ENCODE results near the gene RP2. TPM values are rescaled to one million over a fixed set of nuclear protein-coding genes. Genes with fewer than 3 reads are reported as not detected.

The RP2 gene
- polyA plus RNA-seq, 2 of the 4 experiments (the other 2 are of a cell fraction) = 14.0 to 14.8 TPM

- peak; percentile 94 for FAIRE-seq
- no peak for ATAC-seq
- no peak for DNase-seq (ENCODE audit: low read depth in 1 of 2, low spot score in 1 of 2)
- 88% methylated on average over 1 of the region's 1 CpG for WGBS (ENCODE audit: missing lambda C conversion rate)
- Histone ChIP-seq H3K4me1 (peaks cover 32% of the 10 kb centered on the region), H3K4me2 (peak overlapping the region; percentile 94), H3K9me3 (no peaks in the 10 kb centered on the region), H3K4me3 (peak overlapping the region; percentile 74; the same call in 2 of the 3 replicates), H3K27ac (0 out of 6 replicates have a peak overlapping the region, but pooled peaks of 1 of the 2 experiments have one; percentile 32)
- ChIA-PET CTCF (interaction anchor here (0.9 to 2.2 kb wide), 4 partner anchors 11 to 192 kb away, joined by 3 to 11 read pairs (median 4); no protein-coding TSS in a partner anchor), POLR2A (no interaction called here)
- no peak for TF ChIP-seq FOSL2 (IDR thresholded peaks at IDR 0.05)
- TF ChIP-seq FOSL2 (CRISPR knock-in tag; IDR thresholded peaks at IDR 0.05) = peak; percentile 36; the same call in 1 of the 2 replicates
- no peak for TF ChIP-seq ZNF302 (CRISPR knock-in tag; IDR thresholded peaks at IDR 0.05)
- TF ChIP-seq POLR2AphosphoS2 (conservative IDR thresholded peaks at IDR 0.05; ENCODE audit: low read length) = no peak
- TF ChIP-seq BHLHE40 (IDR thresholded peaks at IDR 0.05; ENCODE audit: low read depth, low read length) = no peak
- no peak for TF ChIP-seq HEYL (CRISPR knock-in tag; IDR thresholded peaks at IDR 0.05)
Observed at GRCh38 chrX:46838974-46839480, 2.2 kb downstream of the RP2 start.

GRCh38 chrX:46840946-46841345 is 4.1 kb downstream of the RP2 start:
- TF ChIP-seq ZNF302 (CRISPR knock-in tag; IDR thresholded peaks at IDR 0.05) (no peak), NR3C1 (IDR thresholded peaks at IDR 0.05) (no peak), EP300 (IDR thresholded peaks at IDR 0.05) (no peak), ZSCAN20 (CRISPR knock-in tag; IDR thresholded peaks at IDR 0.05) (no peak), CBX2 (IDR thresholded peaks at IDR 0.05; ENCODE audit: borderline replicate concordance, low read depth) (no peak), ZC3H11A (IDR thresholded peaks at IDR 0.05) (no peak), PBX3 (IDR thresholded peaks at IDR 0.05) (no peak), RAD21 (conservative IDR thresholded peaks at IDR 0.05 in 1 of 2, IDR thresholded peaks at IDR 0.05 in 1 of 2) (no peak), TP53 (CRISPR knock-in tag; IDR thresholded peaks at IDR 0.05) (no peak), HDAC2 (IDR thresholded peaks at IDR 0.05) (no peak), FOSL2 (IDR thresholded peaks at IDR 0.05) (no peak), FOSL2 (CRISPR knock-in tag; IDR thresholded peaks at IDR 0.05) (no peak), ELK1 (IDR thresholded peaks at IDR 0.05; ENCODE audit: low read depth, low read length) (no peak)
- no peak overlapping the region for H3K27ac ChIP-seq
- no peak for DNase-seq (ENCODE audit: low read depth in 1 of 2, low spot score in 1 of 2)
- no peaks in the 10 kb centered on the region for H3K9me3 ChIP-seq
- peaks cover 32% of the 10 kb centered on the region for H3K4me1 ChIP-seq
- 75% methylated on average over 1 of the region's 1 CpG for WGBS (ENCODE audit: missing lambda C conversion rate)
- POLR2A ChIA-PET = no interaction called here
- H3K4me2 ChIP-seq = no peak overlapping the region; the same call in 2 of the 3 replicates
- CTCF ChIA-PET = no interaction called here
- ATAC-seq = no peak
- H3K4me3 ChIP-seq = no peak overlapping the region
- FAIRE-seq = no peak

GRCh38 chrX:46841346-46841745 is 4.5 kb downstream of the RP2 start:
- POLR2A ChIA-PET = no interaction called here
- no peak for DNase-seq (ENCODE audit: low read depth in 1 of 2, low spot score in 1 of 2)
- ATAC-seq = no peak
- TF ChIP-seq MYC (IDR thresholded peaks at IDR 0.05; ENCODE audit: borderline replicate concordance, low read length) (no peak), RARB (CRISPR knock-in tag; IDR thresholded peaks at IDR 0.05) (no peak), KDM5A (IDR thresholded peaks at IDR 0.05) (no peak), EHMT2 (IDR thresholded peaks at IDR 0.05; ENCODE audit: low read depth) (no peak), HDAC2 (IDR thresholded peaks at IDR 0.05) (no peak), RNF2 (IDR thresholded peaks at IDR 0.05; ENCODE audit: borderline replicate concordance, low read depth) (no peak), CTCF (IDR thresholded peaks at IDR 0.05) (no peak), GATA3 (IDR thresholded peaks at IDR 0.05; ENCODE audit: borderline replicate concordance) (no peak), ELK1 (IDR thresholded peaks at IDR 0.05; ENCODE audit: low read depth, low read length) (no peak), POLR2A (IDR thresholded peaks at IDR 0.05; ENCODE audit: low read length) (no peak), HEYL (CRISPR knock-in tag; IDR thresholded peaks at IDR 0.05) (no peak), SMC3 (IDR thresholded peaks at IDR 0.05) (no peak), NFE2L2 (conservative IDR thresholded peaks at IDR 0.05; ENCODE audit: low read length) (no peak), RAD21 (conservative IDR thresholded peaks at IDR 0.05 in 1 of 2, IDR thresholded peaks at IDR 0.05 in 1 of 2) (no peak), RCOR1 (IDR thresholded peaks at IDR 0.05; ENCODE audit: low read depth, low read length) (no peak), ATOH8 (CRISPR knock-in tag; IDR thresholded peaks at IDR 0.05; ENCODE audit: low read depth) (no peak), EHF (CRISPR knock-in tag; IDR thresholded peaks at IDR 0.05) (no peak)
- peak; percentile 63 for FAIRE-seq
- CTCF ChIA-PET = interaction anchor here (0.8 to 1.6 kb wide), 2 partner anchors 62 to 83 kb away, joined by 3 to 4 read pairs; no protein-coding TSS in a partner anchor
- WGBS (ENCODE audit: missing lambda C conversion rate) = 67% methylated on average over 1 of the region's 1 CpG
- H3K27ac ChIP-seq = no peak overlapping the region
- no peaks in the 10 kb centered on the region for H3K9me3 ChIP-seq
- H3K4me1 ChIP-seq = peaks cover 29% of the 10 kb centered on the region
- H3K4me3 ChIP-seq = no peak overlapping the region
- H3K4me2 ChIP-seq = no peak overlapping the region

All from A549 (cell line).